ENCODE results near the gene NKX2-4.

GRCh38 chr20:21437248-21437647, 39.9 kb upstream of the NKX2-4 start:
- TF ChIP-seq EP300 (IDR thresholded peaks at IDR 0.05; ENCODE audit: borderline replicate concordance) (no peak), TAF1 (IDR thresholded peaks at IDR 0.05; ENCODE audit: low read depth) (no peak), CREB1 (IDR thresholded peaks at IDR 0.05; ENCODE audit: low read depth) (no peak), RAD21 (IDR thresholded peaks at IDR 0.05; ENCODE audit: low read depth) (no peak), EGR1 (IDR thresholded peaks at IDR 0.05) (no peak), TEAD4 (IDR thresholded peaks at IDR 0.05) (no peak), YY1 (IDR thresholded peaks at IDR 0.05; ENCODE audit: low read depth) (no peak), USF1 (IDR thresholded peaks at IDR 0.05) (no peak), CEBPB (IDR thresholded peaks at IDR 0.05) (no peak)

Data from Ishikawa (cell line).